GM12878 (cell line): ENCODE results near the gene PAOX. TPM values are rescaled to one million over a fixed set of nuclear protein-coding genes. Genes with fewer than 3 reads are reported as not detected.

ENCODE experiments used
- ASH2L ChIP-seq: fragments of 300-600, 200-600 bp; sonication (generic); IDR thresholded peaks from 2 replicates; pipeline ENCODE4 v1.6.1; 2017; ENCODE audit warnings: low read depth, mild to moderate bottlenecking, borderline replicate concordance
- EZH2 ChIP-seq: IDR thresholded peaks from 2 replicates; pipeline ENCODE4 v1.6.1; 2012; ENCODE audit warnings: low read depth, mild to moderate bottlenecking, control low read depth, inconsistent platforms, low read length, borderline replicate concordance; ENCODE audit not compliant: control insufficient read depth
- HSF1 ChIP-seq: fragments of 150-350 bp; IDR thresholded peaks from 2 replicates; pipeline ENCODE4 v1.6.1; 2014; ENCODE audit warnings: mild to moderate bottlenecking, low read depth, low read length
- IRF3 ChIP-seq: fragments of 450-650 bp; IDR thresholded peaks from 2 replicates; pipeline ENCODE4 v1.6.1; 2014; ENCODE audit warnings: mild to moderate bottlenecking
- KDM1A ChIP-seq: fragments of 200-600 bp; sonication (generic); IDR thresholded peaks from 2 replicates; pipeline ENCODE4 v1.6.1; 2016; ENCODE audit warnings: borderline replicate concordance
- MTA2 ChIP-seq: fragments of 450-650 bp; IDR thresholded peaks from 2 replicates; pipeline ENCODE4 v1.6.1; 2016; ENCODE audit warnings: low read depth, mild to moderate bottlenecking, moderate library complexity
- MTA3 ChIP-seq: IDR thresholded peaks from 2 replicates; pipeline ENCODE4 v1.6.1; 2012; ENCODE audit warnings: low read length, inconsistent platforms, borderline replicate concordance
- POLR2A ChIP-seq: IDR thresholded peaks from 2 replicates; pipeline ENCODE4 v1.6.1; 2011; ENCODE audit warnings: low read depth, mild to moderate bottlenecking, low read length
- POLR2AphosphoS2 ChIP-seq: IDR thresholded peaks from 2 replicates; pipeline ENCODE4 v1.6.1; 2011; ENCODE audit warnings: low read depth, mild to moderate bottlenecking, low read length, improper control_type of control experiment, moderate library complexity
- SIN3A ChIP-seq: IDR thresholded peaks from 2 replicates; pipeline ENCODE4 v1.6.1; 2012; ENCODE audit warnings: low read depth, low read length, improper control_type of control experiment
- TCF12 ChIP-seq: IDR thresholded peaks from 2 replicates; pipeline ENCODE4 v1.6.1; 2011; ENCODE audit warnings: low read depth, mild to moderate bottlenecking, low read length
- ZNF217 ChIP-seq: fragments of 450-650 bp; IDR thresholded peaks from 2 replicates; pipeline ENCODE4 v1.6.1; 2017; ENCODE audit warnings: antibody characterized with exemption, mild to moderate bottlenecking
- ZNF687 ChIP-seq: fragments of 450-650 bp; IDR thresholded peaks from 2 replicates; pipeline ENCODE4 v1.6.1; 2017; ENCODE audit warnings: mild to moderate bottlenecking, moderate library complexity
- polyA plus RNA-seq, 11 experiments: library from polyadenylated mRNA; depleted of rRNA in 4 of 11; unstranded in 6 of 11; stranded (reverse) in 5 of 11; fragments of >200 nt; fragmentation: Nextera tagmentation in 4 of 11; fragmentation: Illumina TruSeq in 1 of 11; extraction: Ambion mirVana in 4 of 11; extraction: Trizol in 1 of 11; gene quantifications; 1 replicate in 1 of 11; 2 replicates in 10 of 11; pipeline versions ENCODE4 v1.2.1 to v1.2.3, GENCODE V29; 2011 to 2016; ENCODE audit warnings: inconsistent platforms in 2 of 11, missing spikeins in 2 of 11, low read depth in 1 of 11
- total RNA-seq, 4 experiments: library from RNA; depleted of rRNA in 3 of 4; stranded (reverse); fragments of >200 nt in 3 of 4; fragmentation: Illumina TruSeq in 1 of 4; extraction: Trizol in 1 of 4; gene quantifications; 2 replicates each; pipeline versions ENCODE4 v1.2.1 to v1.2.3, GENCODE V29; 2013 to 2021
- TF ChIP-seq, protein P1 (sequence below): IDR thresholded peaks from 2 replicates; pipeline ENCODE4 v1.6.1; 2012; ENCODE audit warnings: improper control_type of control experiment, low read depth, low read length; ENCODE audit not compliant: insufficient replicate concordance

The PAOX gene
- total and polyA plus RNA-seq, 10 of the 15 experiments (the other 5 are each of a cell fraction or from before 2014, with no cell fraction given), result 1.2 to 22.2 (median 10.5) TPM

GRCh38 chr10:133388973-133389818, 10.1 kb downstream of the PAOX start (continued):
- TF ChIP-seq, protein P1, sequence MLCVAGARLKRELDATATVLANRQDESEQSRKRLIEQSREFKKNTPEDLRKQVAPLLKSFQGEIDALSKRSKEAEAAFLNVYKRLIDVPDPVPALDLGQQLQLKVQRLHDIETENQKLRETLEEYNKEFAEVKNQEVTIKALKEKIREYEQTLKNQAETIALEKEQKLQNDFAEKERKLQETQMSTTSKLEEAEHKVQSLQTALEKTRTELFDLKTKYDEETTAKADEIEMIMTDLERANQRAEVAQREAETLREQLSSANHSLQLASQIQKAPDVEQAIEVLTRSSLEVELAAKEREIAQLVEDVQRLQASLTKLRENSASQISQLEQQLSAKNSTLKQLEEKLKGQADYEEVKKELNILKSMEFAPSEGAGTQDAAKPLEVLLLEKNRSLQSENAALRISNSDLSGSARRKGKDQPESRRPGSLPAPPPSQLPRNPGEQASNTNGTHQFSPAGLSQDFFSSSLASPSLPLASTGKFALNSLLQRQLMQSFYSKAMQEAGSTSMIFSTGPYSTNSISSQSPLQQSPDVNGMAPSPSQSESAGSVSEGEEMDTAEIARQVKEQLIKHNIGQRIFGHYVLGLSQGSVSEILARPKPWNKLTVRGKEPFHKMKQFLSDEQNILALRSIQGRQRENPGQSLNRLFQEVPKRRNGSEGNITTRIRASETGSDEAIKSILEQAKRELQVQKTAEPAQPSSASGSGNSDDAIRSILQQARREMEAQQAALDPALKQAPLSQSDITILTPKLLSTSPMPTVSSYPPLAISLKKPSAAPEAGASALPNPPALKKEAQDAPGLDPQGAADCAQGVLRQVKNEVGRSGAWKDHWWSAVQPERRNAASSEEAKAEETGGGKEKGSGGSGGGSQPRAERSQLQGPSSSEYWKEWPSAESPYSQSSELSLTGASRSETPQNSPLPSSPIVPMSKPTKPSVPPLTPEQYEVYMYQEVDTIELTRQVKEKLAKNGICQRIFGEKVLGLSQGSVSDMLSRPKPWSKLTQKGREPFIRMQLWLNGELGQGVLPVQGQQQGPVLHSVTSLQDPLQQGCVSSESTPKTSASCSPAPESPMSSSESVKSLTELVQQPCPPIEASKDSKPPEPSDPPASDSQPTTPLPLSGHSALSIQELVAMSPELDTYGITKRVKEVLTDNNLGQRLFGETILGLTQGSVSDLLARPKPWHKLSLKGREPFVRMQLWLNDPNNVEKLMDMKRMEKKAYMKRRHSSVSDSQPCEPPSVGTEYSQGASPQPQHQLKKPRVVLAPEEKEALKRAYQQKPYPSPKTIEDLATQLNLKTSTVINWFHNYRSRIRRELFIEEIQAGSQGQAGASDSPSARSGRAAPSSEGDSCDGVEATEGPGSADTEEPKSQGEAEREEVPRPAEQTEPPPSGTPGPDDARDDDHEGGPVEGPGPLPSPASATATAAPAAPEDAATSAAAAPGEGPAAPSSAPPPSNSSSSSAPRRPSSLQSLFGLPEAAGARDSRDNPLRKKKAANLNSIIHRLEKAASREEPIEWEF, result peak; percentile 48
- TF ChIP-seq TCF12 (0 out of 2 replicates have a peak, but pooled peaks have one; percentile 35), MTA3 (no peak), EZH2 (no peak), ZNF217 (0 out of 2 replicates have a peak, but pooled peaks have one; percentile 30), SIN3A (no peak), KDM1A (no peak), POLR2A (peak; percentile 80), ZNF687 (no peak; the same call in 1 of the 2 replicates), MTA2 (peak; percentile 92), HSF1 (no peak), POLR2AphosphoS2 (0 out of 2 replicates have a peak, but pooled peaks have one; percentile 30), ASH2L (no peak), IRF3 (no peak)
